Neural progenitor cell (in vitro differentiated cells): ENCODE measurements around the gene NOTUM. TPM values are rescaled to one million over a fixed set of nuclear protein-coding genes. Genes with fewer than 3 reads are reported as not detected.

ENCODE experiments used
- DNase-seq: peaks from one replicate; pipeline ENCODE4 v3.0.0-alpha.2; 2016; ENCODE audit warnings: low spot score
- H2AFZ ChIP-seq: fragments of 200-600 bp; sonication (generic); replicated peaks from 2 replicates; pipeline ENCODE4 v1.6.1; 2016; ENCODE audit warnings: antibody characterized with exemption
- H3F3A ChIP-seq: fragments of 200-600 bp; sonication (generic); 2 replicates; pipeline ENCODE4 v1.6.1; 2016; ENCODE audit warnings: antibody characterized with exemption, low read depth
- H3K27ac ChIP-seq: fragments of 200-600 bp; sonication (generic); 2 replicates; pipeline ENCODE4 v1.5.1; 2016; ENCODE audit warnings: mild to moderate bottlenecking
- H3K27me3 ChIP-seq: fragments of 200-600 bp; sonication (generic); 2 replicates; pipeline ENCODE4 v1.6.1; 2016; ENCODE audit warnings: mild to moderate bottlenecking, moderate library complexity
- H3K36me3 ChIP-seq: fragments of 200-600 bp; sonication (generic); 2 replicates; pipeline ENCODE4 v1.5.1; 2016
- H3K4me1 ChIP-seq: fragments of 200-600 bp; sonication (generic); 2 replicates; pipeline ENCODE4 v1.6.1; 2016; ENCODE audit warnings: mixed run types
- H3K4me2 ChIP-seq: fragments of 200-600 bp; sonication (generic); 2 replicates; pipeline ENCODE4 v1.6.1; 2016
- H3K4me3 ChIP-seq: fragments of 200-600 bp; sonication (generic); 2 replicates; pipeline ENCODE4 v1.5.1; 2016
- H3K79me2 ChIP-seq: fragments of 200-600 bp; sonication (generic); 2 replicates; pipeline ENCODE4 v1.6.1; 2016; ENCODE audit warnings: low read depth
- H3K9ac ChIP-seq: fragments of 200-600 bp; sonication (generic); 2 replicates; pipeline ENCODE4 v1.6.1; 2016
- H3K9me3 ChIP-seq: fragments of 200-600 bp; sonication (generic); 2 replicates; pipeline ENCODE4 v1.5.1; 2016; ENCODE audit warnings: low read depth
- H4K20me1 ChIP-seq: fragments of 200-600 bp; sonication (generic); 2 replicates; pipeline ENCODE4 v1.6.1; 2016; ENCODE audit warnings: low read depth
- H3K27ac Mint-ChIP-seq: 3 replicates; pipeline ENCODE4 v1.8.0; 2021; ENCODE audit warnings: mixed read lengths
- H3K27me3 Mint-ChIP-seq: 2 replicates; pipeline ENCODE4 v1.8.0; 2022; ENCODE audit warnings: low read depth, mild to moderate bottlenecking, inconsistent platforms, moderate library complexity, mixed read lengths; ENCODE audit not compliant: insufficient read depth
- H3K36me3 Mint-ChIP-seq: 3 replicates; pipeline ENCODE4 v1.8.0; 2021; ENCODE audit warnings: mixed read lengths
- H3K4me1 Mint-ChIP-seq: 3 replicates; pipeline ENCODE4 v1.8.0; 2021; ENCODE audit warnings: mixed read lengths
- H3K4me3 Mint-ChIP-seq: 3 replicates; pipeline ENCODE4 v1.8.0; 2021; ENCODE audit warnings: mild to moderate bottlenecking, moderate library complexity, mixed read lengths
- H3K9me3 Mint-ChIP-seq: 3 replicates; pipeline ENCODE4 v1.8.0; 2020; ENCODE audit warnings: mixed read lengths
- CTCF ChIP-seq: fragments of 200-600 bp; sonication (generic); IDR thresholded peaks from 2 replicates; pipeline ENCODE4 v1.5.1; 2017; ENCODE audit warnings: antibody characterized with exemption, mild to moderate bottlenecking
- EZH2 ChIP-seq: fragments of 200-600 bp; sonication (generic); IDR thresholded peaks from 2 replicates; pipeline ENCODE4 v1.6.1; 2017; ENCODE audit warnings: antibody characterized with exemption, mild to moderate bottlenecking, moderate library complexity
- EZH2phosphoT487 ChIP-seq: fragments of 200-600 bp; sonication (generic); IDR thresholded peaks from 2 replicates; pipeline ENCODE4 v1.6.1; 2017; ENCODE audit warnings: antibody characterized with exemption
- total RNA-seq: library from RNA; depleted of rRNA; stranded (reverse); fragments of >200 nt; gene quantifications from 2 replicates; pipeline ENCODE4 v1.2.3, GENCODE V29; 2015; ENCODE audit warnings: low replicate concordance

Gene NOTUM
- total RNA-seq, 1 donor from 2014 or later: not detected

GRCh38 chr17:81930142-81931125, 30.6 kb downstream of the NOTUM start:
- TF ChIP-seq CTCF (no peak), EZH2phosphoT487 (no peak), EZH2 (no peak)
- no peak overlapping the region for H3K9ac ChIP-seq
- peaks cover 29% of the 10 kb centered on the region for H4K20me1 ChIP-seq
- DNase-seq: peak; percentile 33
- H3K4me1 Mint-ChIP-seq: peaks cover 9% of the 10 kb centered on the region
- H3K27me3 Mint-ChIP-seq: peaks cover 2% of the 10 kb centered on the region
- no peak overlapping the region for H3K4me3 ChIP-seq
- no peaks in the 10 kb centered on the region for H3K9me3 Mint-ChIP-seq
- peak overlapping the region; percentile 69 for H3K4me3 Mint-ChIP-seq
- H3K27ac ChIP-seq: no peak overlapping the region
- peaks cover 8% of the 10 kb centered on the region for H3K4me1 ChIP-seq
- no peak overlapping the region for H3K4me2 ChIP-seq
- H3K27ac Mint-ChIP-seq: no peak overlapping the region
- peaks cover 21% of the 10 kb centered on the region for H3F3A ChIP-seq
- H3K9me3 ChIP-seq: no peaks in the 10 kb centered on the region
- no peak overlapping the region for H2AFZ ChIP-seq
- H3K36me3 Mint-ChIP-seq: peaks cover 2% of the 10 kb centered on the region
- H3K79me2 ChIP-seq: peaks cover 18% of the 10 kb centered on the region
- peaks cover 17% of the 10 kb centered on the region for H3K27me3 ChIP-seq
- no peaks in the 10 kb centered on the region for H3K36me3 ChIP-seq

- peaks cover 13% of the 10 kb centered on the region for H3K4me1 Mint-ChIP-seq
- peaks cover 38% of the 10 kb centered on the region for H4K20me1 ChIP-seq
- H3K4me1 ChIP-seq: peaks cover 17% of the 10 kb centered on the region
- no peaks in the 10 kb centered on the region for H3K9me3 Mint-ChIP-seq
- H3K4me2 ChIP-seq: peak overlapping the region; percentile 81
- no peaks in the 10 kb centered on the region for H3K9me3 ChIP-seq
- no peak overlapping the region for H3K27ac Mint-ChIP-seq
- no peak for DNase-seq
- H2AFZ ChIP-seq: no peak overlapping the region
- peak overlapping the region; percentile 81 for H3K4me3 Mint-ChIP-seq
- peaks cover 29% of the 10 kb centered on the region for H3F3A ChIP-seq
- TF ChIP-seq EZH2phosphoT487 (no peak), EZH2 (no peak), CTCF (no peak)
- H3K27me3 Mint-ChIP-seq: peaks cover 2% of the 10 kb centered on the region
- H3K4me3 ChIP-seq: no peak overlapping the region
- H3K36me3 Mint-ChIP-seq: no peaks in the 10 kb centered on the region
- H3K36me3 ChIP-seq: no peaks in the 10 kb centered on the region
- peaks cover 17% of the 10 kb centered on the region for H3K27me3 ChIP-seq
- peaks cover 27% of the 10 kb centered on the region for H3K79me2 ChIP-seq
- no peak overlapping the region for H3K27ac ChIP-seq
- no peak overlapping the region for H3K9ac ChIP-seq
Measured at GRCh38 chr17:81929253-81930141, 31.5 kb downstream of the NOTUM start.

GRCh38 chr17:81928544-81929252, 32.3 kb downstream of the NOTUM start:
- H3K9me3 ChIP-seq: no peaks in the 10 kb centered on the region
- Mint-ChIP-seq H3K9me3 (no peaks in the 10 kb centered on the region), H3K27ac (no peak overlapping the region), H3K4me1 (peaks cover 18% of the 10 kb centered on the region), H3K27me3 (peaks cover 2% of the 10 kb centered on the region), H3K4me3 (peak overlapping the region; percentile 81), H3K36me3 (no peaks in the 10 kb centered on the region)
- no peak overlapping the region for H3K9ac ChIP-seq
- H3K4me3 ChIP-seq: peak overlapping the region; percentile 56
- peaks cover 35% of the 10 kb centered on the region for H3K79me2 ChIP-seq
- H2AFZ ChIP-seq: no peak overlapping the region
- TF ChIP-seq CTCF: no peak
- no peak for TF ChIP-seq EZH2
- no peak for TF ChIP-seq EZH2phosphoT487
- H3K27ac ChIP-seq: no peak overlapping the region
- peak overlapping the region; percentile 81 for H3K4me2 ChIP-seq
- DNase-seq: no peak
- peaks cover 46% of the 10 kb centered on the region for H4K20me1 ChIP-seq
- H3F3A ChIP-seq: peaks cover 37% of the 10 kb centered on the region
- H3K27me3 ChIP-seq: peaks cover 17% of the 10 kb centered on the region
- H3K36me3 ChIP-seq: no peaks in the 10 kb centered on the region
- peaks cover 23% of the 10 kb centered on the region for H3K4me1 ChIP-seq
